ENCODE measurements around the gene KLHDC7B. TPM values are rescaled to one million over a fixed set of nuclear protein-coding genes. Genes with fewer than 3 reads are reported as not detected.

KLHDC7B gene
- total and polyA plus RNA-seq, 10 of the 15 experiments (the other 5 are each of a cell fraction or from before 2014, with no cell fraction given) = 0.05 to 2.2 (median 0.93) TPM; not detected in 2

DNA sequence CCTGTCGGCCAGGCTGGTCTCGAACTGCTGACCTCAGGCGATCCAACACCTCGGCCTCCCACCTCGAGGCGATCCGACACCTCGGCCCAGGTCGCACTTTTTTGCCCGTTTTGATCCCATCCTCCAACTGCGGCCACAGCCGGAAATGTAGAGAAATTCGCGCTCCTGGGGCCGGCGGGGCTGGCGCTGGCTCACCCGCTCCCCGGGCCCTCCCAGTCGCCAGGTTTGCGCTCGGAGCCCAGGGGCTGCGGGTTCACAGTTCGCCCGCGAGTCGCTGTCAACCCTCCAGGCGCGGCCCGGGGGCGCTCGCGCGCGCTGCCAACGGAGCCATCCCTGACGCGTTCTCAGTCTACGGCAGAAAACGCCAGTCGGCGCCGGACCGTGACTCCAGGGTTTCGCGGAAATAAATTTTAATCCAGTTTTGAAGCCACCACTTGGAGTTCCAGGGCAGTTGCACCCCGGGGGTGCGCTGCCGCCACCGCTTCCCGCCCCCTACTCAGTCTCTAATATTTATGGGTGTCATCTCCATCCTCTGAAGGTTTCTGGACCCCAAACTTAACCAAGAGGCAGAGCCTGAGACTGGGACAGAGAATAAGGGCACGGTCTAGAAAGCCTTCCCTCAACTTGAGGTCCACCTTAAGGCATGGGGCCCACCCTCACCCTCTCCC, 1.5 kb upstream of the KLHDC7B start (continued):
- TF ChIP-seq, protein P1, sequence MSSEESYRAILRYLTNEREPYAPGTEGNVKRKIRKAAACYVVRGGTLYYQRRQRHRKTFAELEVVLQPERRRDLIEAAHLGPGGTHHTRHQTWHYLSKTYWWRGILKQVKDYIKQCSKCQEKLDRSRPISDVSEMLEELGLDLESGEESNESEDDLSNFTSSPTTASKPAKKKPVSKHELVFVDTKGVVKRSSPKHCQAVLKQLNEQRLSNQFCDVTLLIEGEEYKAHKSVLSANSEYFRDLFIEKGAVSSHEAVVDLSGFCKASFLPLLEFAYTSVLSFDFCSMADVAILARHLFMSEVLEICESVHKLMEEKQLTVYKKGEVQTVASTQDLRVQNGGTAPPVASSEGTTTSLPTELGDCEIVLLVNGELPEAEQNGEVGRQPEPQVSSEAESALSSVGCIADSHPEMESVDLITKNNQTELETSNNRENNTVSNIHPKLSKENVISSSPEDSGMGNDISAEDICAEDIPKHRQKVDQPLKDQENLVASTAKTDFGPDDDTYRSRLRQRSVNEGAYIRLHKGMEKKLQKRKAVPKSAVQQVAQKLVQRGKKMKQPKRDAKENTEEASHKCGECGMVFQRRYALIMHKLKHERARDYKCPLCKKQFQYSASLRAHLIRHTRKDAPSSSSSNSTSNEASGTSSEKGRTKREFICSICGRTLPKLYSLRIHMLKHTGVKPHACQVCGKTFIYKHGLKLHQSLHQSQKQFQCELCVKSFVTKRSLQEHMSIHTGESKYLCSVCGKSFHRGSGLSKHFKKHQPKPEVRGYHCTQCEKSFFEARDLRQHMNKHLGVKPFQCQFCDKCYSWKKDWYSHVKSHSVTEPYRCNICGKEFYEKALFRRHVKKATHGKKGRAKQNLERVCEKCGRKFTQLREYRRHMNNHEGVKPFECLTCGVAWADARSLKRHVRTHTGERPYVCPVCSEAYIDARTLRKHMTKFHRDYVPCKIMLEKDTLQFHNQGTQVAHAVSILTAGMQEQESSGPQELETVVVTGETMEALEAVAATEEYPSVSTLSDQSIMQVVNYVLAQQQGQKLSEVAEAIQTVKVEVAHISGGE (CRISPR knock-in tag; IDR thresholded peaks at IDR 0.05) = no peak
- TF ChIP-seq NRF1 (conservative IDR thresholded peaks at IDR 0.05; ENCODE audit: low read depth, low read length) (no peak), SMAD1 (IDR thresholded peaks at IDR 0.05; ENCODE audit: low read depth, partially characterized antibody) (no peak), CHD1 (IDR thresholded peaks at IDR 0.05; ENCODE audit: low read depth, low read length) (no peak), MYC (IDR thresholded peaks at IDR 0.05; ENCODE audit: insufficient read depth, insufficient read length, insufficient replicate concordance, low read length, severe bottlenecking) (no peak), MEF2B (IDR thresholded peaks at IDR 0.05; ENCODE audit: partially characterized antibody, poor library complexity, severe bottlenecking) (no peak), CBX5 (IDR thresholded peaks at IDR 0.05; ENCODE audit: low read depth) (no peak), SREBF1 (IDR thresholded peaks at IDR 0.05; ENCODE audit: low read length) (no peak), STAT3 (IDR thresholded peaks at IDR 0.05; ENCODE audit: low read depth, low read length) (no peak), TCF12 (IDR thresholded peaks at IDR 0.05; ENCODE audit: low read depth, low read length) (no peak), SIN3A (IDR thresholded peaks at IDR 0.05; ENCODE audit: low read depth, low read length) (no peak; the same call in 1 of the 2 replicates), BHLHE40 (IDR thresholded peaks at IDR 0.05; ENCODE audit: borderline replicate concordance in 1 of 2, low read depth in 2 of 2, low read length in 1 of 2) (peak in 1 of 2 experiments; percentile 68; a peak in 2 of 4 replicates), PKNOX1 (IDR thresholded peaks at IDR 0.05) (no peak), TAF1 (IDR thresholded peaks at IDR 0.05; ENCODE audit: borderline replicate concordance, low read depth, low read length) (no peak)
- TF ChIP-seq, protein P2, sequence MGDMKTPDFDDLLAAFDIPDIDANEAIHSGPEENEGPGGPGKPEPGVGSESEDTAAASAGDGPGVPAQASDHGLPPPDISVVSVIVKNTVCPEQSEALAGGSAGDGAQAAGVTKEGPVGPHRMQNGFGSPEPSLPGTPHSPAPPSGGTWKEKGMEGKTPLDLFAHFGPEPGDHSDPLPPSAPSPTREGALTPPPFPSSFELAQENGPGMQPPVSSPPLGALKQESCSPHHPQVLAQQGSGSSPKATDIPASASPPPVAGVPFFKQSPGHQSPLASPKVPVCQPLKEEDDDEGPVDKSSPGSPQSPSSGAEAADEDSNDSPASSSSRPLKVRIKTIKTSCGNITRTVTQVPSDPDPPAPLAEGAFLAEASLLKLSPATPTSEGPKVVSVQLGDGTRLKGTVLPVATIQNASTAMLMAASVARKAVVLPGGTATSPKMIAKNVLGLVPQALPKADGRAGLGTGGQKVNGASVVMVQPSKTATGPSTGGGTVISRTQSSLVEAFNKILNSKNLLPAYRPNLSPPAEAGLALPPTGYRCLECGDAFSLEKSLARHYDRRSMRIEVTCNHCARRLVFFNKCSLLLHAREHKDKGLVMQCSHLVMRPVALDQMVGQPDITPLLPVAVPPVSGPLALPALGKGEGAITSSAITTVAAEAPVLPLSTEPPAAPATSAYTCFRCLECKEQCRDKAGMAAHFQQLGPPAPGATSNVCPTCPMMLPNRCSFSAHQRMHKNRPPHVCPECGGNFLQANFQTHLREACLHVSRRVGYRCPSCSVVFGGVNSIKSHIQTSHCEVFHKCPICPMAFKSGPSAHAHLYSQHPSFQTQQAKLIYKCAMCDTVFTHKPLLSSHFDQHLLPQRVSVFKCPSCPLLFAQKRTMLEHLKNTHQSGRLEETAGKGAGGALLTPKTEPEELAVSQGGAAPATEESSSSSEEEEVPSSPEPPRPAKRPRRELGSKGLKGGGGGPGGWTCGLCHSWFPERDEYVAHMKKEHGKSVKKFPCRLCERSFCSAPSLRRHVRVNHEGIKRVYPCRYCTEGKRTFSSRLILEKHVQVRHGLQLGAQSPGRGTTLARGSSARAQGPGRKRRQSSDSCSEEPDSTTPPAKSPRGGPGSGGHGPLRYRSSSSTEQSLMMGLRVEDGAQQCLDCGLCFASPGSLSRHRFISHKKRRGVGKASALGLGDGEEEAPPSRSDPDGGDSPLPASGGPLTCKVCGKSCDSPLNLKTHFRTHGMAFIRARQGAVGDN (IDR thresholded peaks at IDR 0.05) = peak; percentile 92
- TF ChIP-seq, protein P3, sequence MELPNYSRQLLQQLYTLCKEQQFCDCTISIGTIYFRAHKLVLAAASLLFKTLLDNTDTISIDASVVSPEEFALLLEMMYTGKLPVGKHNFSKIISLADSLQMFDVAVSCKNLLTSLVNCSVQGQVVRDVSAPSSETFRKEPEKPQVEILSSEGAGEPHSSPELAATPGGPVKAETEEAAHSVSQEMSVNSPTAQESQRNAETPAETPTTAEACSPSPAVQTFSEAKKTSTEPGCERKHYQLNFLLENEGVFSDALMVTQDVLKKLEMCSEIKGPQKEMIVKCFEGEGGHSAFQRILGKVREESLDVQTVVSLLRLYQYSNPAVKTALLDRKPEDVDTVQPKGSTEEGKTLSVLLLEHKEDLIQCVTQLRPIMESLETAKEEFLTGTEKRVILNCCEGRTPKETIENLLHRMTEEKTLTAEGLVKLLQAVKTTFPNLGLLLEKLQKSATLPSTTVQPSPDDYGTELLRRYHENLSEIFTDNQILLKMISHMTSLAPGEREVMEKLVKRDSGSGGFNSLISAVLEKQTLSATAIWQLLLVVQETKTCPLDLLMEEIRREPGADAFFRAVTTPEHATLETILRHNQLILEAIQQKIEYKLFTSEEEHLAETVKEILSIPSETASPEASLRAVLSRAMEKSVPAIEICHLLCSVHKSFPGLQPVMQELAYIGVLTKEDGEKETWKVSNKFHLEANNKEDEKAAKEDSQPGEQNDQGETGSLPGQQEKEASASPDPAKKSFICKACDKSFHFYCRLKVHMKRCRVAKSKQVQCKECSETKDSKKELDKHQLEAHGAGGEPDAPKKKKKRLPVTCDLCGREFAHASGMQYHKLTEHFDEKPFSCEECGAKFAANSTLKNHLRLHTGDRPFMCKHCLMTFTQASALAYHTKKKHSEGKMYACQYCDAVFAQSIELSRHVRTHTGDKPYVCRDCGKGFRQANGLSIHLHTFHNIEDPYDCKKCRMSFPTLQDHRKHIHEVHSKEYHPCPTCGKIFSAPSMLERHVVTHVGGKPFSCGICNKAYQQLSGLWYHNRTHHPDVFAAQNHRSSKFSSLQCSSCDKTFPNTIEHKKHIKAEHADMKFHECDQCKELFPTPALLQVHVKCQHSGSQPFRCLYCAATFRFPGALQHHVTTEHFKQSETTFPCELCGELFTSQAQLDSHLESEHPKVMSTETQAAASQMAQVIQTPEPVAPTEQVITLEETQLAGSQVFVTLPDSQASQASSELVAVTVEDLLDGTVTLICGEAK (IDR thresholded peaks at IDR 0.05; ENCODE audit: borderline replicate concordance) = no peak

Measured in GM12878 (cell line).